Right lobe of liver (tissue), 4 donors: ENCODE results near the gene EPN1.

ENCODE experiments used
- POLR2A ChIP-seq: fragments of 450-650 bp; IDR thresholded peaks from one replicate; pipeline ENCODE4 v1.6.1; 2017; ENCODE audit warnings: antibody characterized with exemption, mild to moderate bottlenecking
- TF ChIP-seq, protein P1 (sequence below), 4 donors: fragments of 200-600 bp in 3 of 4; fragments of 450-650 bp in 1 of 4; IDR thresholded peaks; one replicate each; pipeline versions ENCODE4 v1.5.1 to v1.8.0; 2016 to 2022; ENCODE audit warnings: antibody characterized with exemption in 4 of 4, mild to moderate bottlenecking in 2 of 4
- donor health status: DM: no; HTN: no; CAD: no.
- donor health status: DM: no; HTN: no; CAD: no.
- donor health status: DM: no; HTN: yes; CAD: no.

DNA sequence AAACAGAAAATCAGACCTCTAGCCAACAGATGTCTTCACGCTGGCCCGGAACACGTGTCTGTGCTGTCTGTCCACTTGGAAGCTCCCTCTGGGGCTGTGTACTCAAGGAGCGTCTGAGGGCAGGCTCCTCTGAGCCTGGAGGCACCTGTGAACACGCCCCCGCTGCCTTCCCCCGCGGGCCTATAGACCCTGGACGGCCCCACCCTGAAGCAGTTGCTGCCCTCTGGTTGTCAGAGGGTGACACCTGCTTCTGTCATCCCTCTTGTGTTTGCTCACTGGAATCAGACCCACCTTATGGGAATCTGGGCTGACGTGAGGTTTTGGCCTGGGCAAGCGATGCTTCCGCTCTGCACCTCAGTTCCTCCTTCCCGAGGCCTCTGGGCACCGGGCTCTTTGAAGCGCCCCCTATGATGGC lies 19.2 kb downstream of the EPN1 start:
- TF ChIP-seq, protein P1, sequence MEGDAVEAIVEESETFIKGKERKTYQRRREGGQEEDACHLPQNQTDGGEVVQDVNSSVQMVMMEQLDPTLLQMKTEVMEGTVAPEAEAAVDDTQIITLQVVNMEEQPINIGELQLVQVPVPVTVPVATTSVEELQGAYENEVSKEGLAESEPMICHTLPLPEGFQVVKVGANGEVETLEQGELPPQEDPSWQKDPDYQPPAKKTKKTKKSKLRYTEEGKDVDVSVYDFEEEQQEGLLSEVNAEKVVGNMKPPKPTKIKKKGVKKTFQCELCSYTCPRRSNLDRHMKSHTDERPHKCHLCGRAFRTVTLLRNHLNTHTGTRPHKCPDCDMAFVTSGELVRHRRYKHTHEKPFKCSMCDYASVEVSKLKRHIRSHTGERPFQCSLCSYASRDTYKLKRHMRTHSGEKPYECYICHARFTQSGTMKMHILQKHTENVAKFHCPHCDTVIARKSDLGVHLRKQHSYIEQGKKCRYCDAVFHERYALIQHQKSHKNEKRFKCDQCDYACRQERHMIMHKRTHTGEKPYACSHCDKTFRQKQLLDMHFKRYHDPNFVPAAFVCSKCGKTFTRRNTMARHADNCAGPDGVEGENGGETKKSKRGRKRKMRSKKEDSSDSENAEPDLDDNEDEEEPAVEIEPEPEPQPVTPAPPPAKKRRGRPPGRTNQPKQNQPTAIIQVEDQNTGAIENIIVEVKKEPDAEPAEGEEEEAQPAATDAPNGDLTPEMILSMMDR (IDR thresholded peaks at IDR 0.05), result no peak
- TF ChIP-seq POLR2A, result no peak
